ENCODE results near the gene NSD1.
A peak's percentile ranks its signal among the peaks of the same experiment; 100 is the strongest.

The NSD1 gene

GRCh38 chr5:177098120-177098469 is 35.5 kb upstream of the NSD1 start:
- no peak for DNase-seq (ENCODE audit: low read depth)

GRCh38 chr5:177098470-177099141 is 35.0 kb upstream of the NSD1 start:
- no peak for DNase-seq (ENCODE audit: low read depth)

- DNase-seq (ENCODE audit: low read depth), result no peak
Measured at GRCh38 chr5:177099422-177100093, 34.0 kb upstream of the NSD1 start.

- no peak for DNase-seq (ENCODE audit: low read depth)
Measured at GRCh38 chr5:177100714-177101121, 32.9 kb upstream of the NSD1 start.

GRCh38 chr5:177103523-177104253 is 29.9 kb upstream of the NSD1 start:
- DNase-seq (ENCODE audit: low read depth), result no peak

- DNase-seq (ENCODE audit: low read depth), result no peak
Measured at GRCh38 chr5:177105691-177106476, 27.7 kb upstream of the NSD1 start.

- DNase-seq (ENCODE audit: low read depth), result no peak
Measured at GRCh38 chr5:177107159-177107558, 26.4 kb upstream of the NSD1 start.

- DNase-seq (ENCODE audit: low read depth), result no peak
Measured at GRCh38 chr5:177109810-177110209, 23.8 kb upstream of the NSD1 start.

- no peak for DNase-seq (ENCODE audit: low read depth)
Measured at GRCh38 chr5:177111720-177112394, 21.7 kb upstream of the NSD1 start.

- no peak for DNase-seq (ENCODE audit: low read depth)
Measured at GRCh38 chr5:177112589-177113220, 20.9 kb upstream of the NSD1 start.

GRCh38 chr5:177113566-177114424 is 19.8 kb upstream of the NSD1 start:
- DNase-seq (ENCODE audit: low read depth), result peak; percentile 57

GRCh38 chr5:177116631-177117373 is 16.8 kb upstream of the NSD1 start:
- DNase-seq (ENCODE audit: low read depth), result peak; percentile 84

GRCh38 chr5:177117441-177118045 is 16.0 kb upstream of the NSD1 start:
- DNase-seq (ENCODE audit: low read depth), result no peak

GRCh38 chr5:177122566-177122965 is 11.0 kb upstream of the NSD1 start:
- no peak for DNase-seq (ENCODE audit: low read depth)

GRCh38 chr5:177123789-177124485 is 9.6 kb upstream of the NSD1 start:
- DNase-seq (ENCODE audit: low read depth), result no peak

GRCh38 chr5:177124486-177124991 is 9.0 kb upstream of the NSD1 start:
- no peak for DNase-seq (ENCODE audit: low read depth)

- DNase-seq (ENCODE audit: low read depth), result no peak
Measured at GRCh38 chr5:177126771-177127170, 6.8 kb upstream of the NSD1 start.

GRCh38 chr5:177128551-177128981 is 5.0 kb upstream of the NSD1 start:
- peak; percentile 31 for DNase-seq (ENCODE audit: low read depth)
